C4-2B (cell line): Measurements from ENCODE around the gene DUSP10.

Source experiments
- H3K27ac ChIP-seq: fragments of 450-650 bp; 2 replicates; pipeline ENCODE4 v1.5.1; 2017
- CTCF ChIP-seq: fragments of 450-650 bp; conservative IDR thresholded peaks from 2 replicates; pipeline ENCODE4 v1.5.1; 2017; ENCODE audit warnings: mild to moderate bottlenecking
- ZFX ChIP-seq: fragments of 450-650 bp; IDR thresholded peaks from 2 replicates; pipeline ENCODE4 v1.6.1; 2017

Gene DUSP10

GRCh38 chr1:221680085-221680484 lies 61.8 kb downstream of the DUSP10 start:
- TF ChIP-seq ZFX = no peak
- no peak for TF ChIP-seq CTCF
- no peak overlapping the region for H3K27ac ChIP-seq

GRCh38 chr1:221678014-221678413 lies 63.9 kb downstream of the DUSP10 start:
- H3K27ac ChIP-seq = no peak overlapping the region
- TF ChIP-seq ZFX (no peak), CTCF (no peak)

GRCh38 chr1:221675880-221676800 lies 65.7 kb downstream of the DUSP10 start:
- TF ChIP-seq CTCF (no peak), ZFX (no peak)
- H3K27ac ChIP-seq = no peak overlapping the region

- no peak overlapping the region for H3K27ac ChIP-seq
- TF ChIP-seq CTCF (no peak), ZFX (no peak)
These were observed 68.9 kb downstream of the DUSP10 start for GRCh38 chr1:221672965-221673364.

- TF ChIP-seq ZFX = no peak
- no peak overlapping the region for H3K27ac ChIP-seq
These were observed 69.6 kb downstream of the DUSP10 start for GRCh38 chr1:221672239-221672645.

GRCh38 chr1:221670081-221670480 lies 71.8 kb downstream of the DUSP10 start:
- TF ChIP-seq ZFX (no peak), CTCF (no peak)

GRCh38 chr1:221669441-221669840 lies 72.4 kb downstream of the DUSP10 start:
- H3K27ac ChIP-seq = no peak overlapping the region
- no peak for TF ChIP-seq ZFX
- no peak for TF ChIP-seq CTCF

More at GRCh38 chr1:221670081-221670480, 71.8 kb downstream of the DUSP10 start:
- H3K27ac ChIP-seq = no peak overlapping the region

GRCh38 chr1:221667504-221667903 lies 74.4 kb downstream of the DUSP10 start:
- TF ChIP-seq ZFX (no peak), CTCF (no peak)
- no peak overlapping the region for H3K27ac ChIP-seq
